GM18498 (cell line): ENCODE measurements around the gene CFAP45.

ENCODE experiments used
- ATAC-seq: cut with Tn5 transposase; IDR thresholded peaks from one replicate; pipeline ENCODE4 v1.9.1; 2021; ENCODE audit warnings: mild to moderate bottlenecking, moderate library complexity; ENCODE audit not compliant: unreplicated experiment

CFAP45 gene

GRCh38 chr1:159924025-159924790 lies 24.2 kb upstream of the CFAP45 start:
- peak; percentile 11 for ATAC-seq

GRCh38 chr1:159923203-159924024 lies 23.4 kb upstream of the CFAP45 start:
- ATAC-seq, result peak; percentile 32

- no peak for ATAC-seq
Observed at GRCh38 chr1:159922511-159923202, 22.7 kb upstream of the CFAP45 start.

- no peak for ATAC-seq
Observed at GRCh38 chr1:159921700-159922504, 21.9 kb upstream of the CFAP45 start.

GRCh38 chr1:159921251-159921650 lies 21.3 kb upstream of the CFAP45 start:
- ATAC-seq, result peak; percentile 22

GRCh38 chr1:159920651-159921050 lies 20.7 kb upstream of the CFAP45 start:
- ATAC-seq, result no peak

- no peak for ATAC-seq
Observed at GRCh38 chr1:159920202-159920601, 20.2 kb upstream of the CFAP45 start.

GRCh38 chr1:159919236-159919865 lies 19.4 kb upstream of the CFAP45 start:
- ATAC-seq, result no peak

GRCh38 chr1:159918352-159919200 lies 18.6 kb upstream of the CFAP45 start:
- ATAC-seq, result no peak

- no peak for ATAC-seq
Observed at GRCh38 chr1:159917533-159918351, 17.8 kb upstream of the CFAP45 start.

- no peak for ATAC-seq
Observed at GRCh38 chr1:159916242-159917051, 16.5 kb upstream of the CFAP45 start.

- no peak for ATAC-seq
Observed at GRCh38 chr1:159915571-159916241, 15.7 kb upstream of the CFAP45 start.

GRCh38 chr1:159914252-159915018 lies 14.5 kb upstream of the CFAP45 start:
- ATAC-seq, result no peak

- no peak for ATAC-seq
Observed at GRCh38 chr1:159913451-159914192, 13.7 kb upstream of the CFAP45 start.

GRCh38 chr1:159911326-159912070 lies 11.5 kb upstream of the CFAP45 start:
- no peak for ATAC-seq
